GM18868 (cell line): ENCODE results near the gene KRTAP4-6.
"Not testable (repeated sequence)": the region's sequence is repeated elsewhere in the genome, so short reads cannot be mapped to it uniquely, and the experiment has no call there.

ENCODE experiments used
- ATAC-seq: cut with Tn5 transposase; IDR thresholded peaks from one replicate; pipeline ENCODE4 v1.9.1; 2021; ENCODE audit warnings: mild to moderate bottlenecking, moderate library complexity; ENCODE audit not compliant: unreplicated experiment

KRTAP4-6 gene

DNA sequence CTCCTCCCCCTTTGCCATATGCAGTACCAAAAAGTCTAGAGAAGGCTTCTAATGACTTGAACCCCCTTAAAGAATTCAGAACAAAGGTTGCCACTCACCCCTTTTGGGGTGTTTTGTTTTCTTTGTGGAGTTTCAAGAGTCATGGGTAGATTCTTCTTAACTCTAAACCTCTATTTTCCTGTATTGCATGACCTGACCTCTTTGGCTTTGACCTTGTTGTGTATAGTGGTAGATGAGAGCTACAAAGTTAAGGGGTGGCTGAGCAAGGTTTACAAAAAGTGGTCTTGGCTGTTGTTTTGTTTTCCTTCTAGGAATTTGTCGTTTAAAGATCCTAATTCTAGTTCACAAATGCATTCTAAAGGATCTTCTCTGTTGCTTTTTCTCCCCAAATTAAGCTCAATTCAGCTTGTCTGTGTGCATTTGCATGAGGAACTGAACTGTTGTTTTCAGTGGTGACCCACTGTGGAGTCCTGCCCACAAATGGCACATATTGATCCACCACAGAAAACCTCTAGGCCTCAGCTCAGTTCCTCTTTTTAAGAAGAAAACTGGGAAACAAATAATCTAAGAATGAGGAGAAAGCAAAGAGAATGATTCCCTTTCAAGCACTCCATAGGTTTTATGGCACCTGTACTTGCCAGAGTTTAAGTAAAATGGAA is 31.5 kb downstream of the KRTAP4-6 start:
- ATAC-seq, result not testable (repeated sequence)

DNA sequence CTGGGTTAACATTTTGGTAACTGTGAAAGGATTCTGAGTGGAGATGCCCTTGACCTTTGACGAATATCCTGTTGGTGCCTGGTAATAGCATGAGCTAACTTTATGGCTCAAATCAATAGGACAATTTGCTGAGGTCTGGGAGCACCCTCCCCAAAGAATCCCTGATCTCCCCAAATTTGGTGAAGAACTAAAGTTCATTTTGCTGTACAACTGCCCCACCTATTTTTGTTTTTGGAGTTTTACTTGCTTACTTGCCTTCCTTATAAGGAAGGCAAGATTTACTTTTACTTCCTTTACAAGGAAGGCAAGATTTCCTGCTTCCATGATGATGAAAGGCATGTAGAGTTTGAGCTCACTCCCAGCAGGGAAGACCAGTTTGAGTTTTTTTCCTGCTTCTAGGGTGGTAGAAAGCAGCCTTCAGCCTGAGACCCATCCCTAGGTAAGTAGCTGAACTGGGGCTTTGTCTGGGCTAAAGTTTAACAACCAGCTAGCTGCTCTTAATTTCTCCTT is 32.3 kb downstream of the KRTAP4-6 start:
- no peak for ATAC-seq

- not testable (repeated sequence) for ATAC-seq
These were observed 35.0 kb downstream of the KRTAP4-6 start, which contains the start of gene KRTAP4-9 for GRCh38 chr17:41105347-41105746. Gene KRTAP4-9, plus strand, starts transcription at chr17:41105389. Its CDS starts 0 bp downstream, at chr17:41105389.

DNA sequence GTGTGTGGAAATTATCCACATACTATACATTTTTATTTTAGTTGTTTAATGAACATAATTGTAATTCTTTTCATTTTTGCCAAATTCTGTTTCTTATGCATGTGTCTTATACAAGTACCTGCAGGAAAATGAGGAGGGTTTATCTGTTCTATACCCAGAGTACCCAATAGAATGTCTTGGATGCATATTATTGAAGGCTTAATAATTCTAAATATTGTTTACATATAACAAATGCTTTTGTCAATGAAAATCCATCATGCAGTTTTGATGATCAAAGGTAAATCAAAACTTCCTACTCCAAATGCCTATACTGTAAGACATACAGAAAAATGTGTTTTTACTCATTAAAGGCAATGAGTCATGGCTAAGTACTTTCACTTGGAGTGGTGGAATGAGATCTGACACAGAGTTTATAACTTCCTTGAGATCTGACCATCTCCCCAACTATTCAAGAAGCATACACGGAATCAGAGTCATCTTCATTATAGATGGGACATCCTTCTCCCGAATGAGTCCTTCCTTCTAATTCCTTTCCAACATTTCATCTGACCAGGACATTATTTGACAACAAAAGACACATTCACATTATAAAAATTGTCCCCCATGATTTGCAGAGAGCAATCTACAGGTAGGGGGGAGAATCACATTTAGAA is 35.8 kb downstream of the KRTAP4-6 start:
- ATAC-seq, result not testable (repeated sequence)

- ATAC-seq, result no peak
These were observed 36.4 kb downstream of the KRTAP4-6 start for GRCh38 chr17:41103896-41104295.

GRCh38 chr17:41101586-41102259 is 38.6 kb downstream of the KRTAP4-6 start, which contains the start of gene KRTAP4-16:
Gene KRTAP4-16, minus strand, starts transcription at chr17:41102209. Its CDS starts 0 bp downstream, at chr17:41102209.
- no peak for ATAC-seq

DNA sequence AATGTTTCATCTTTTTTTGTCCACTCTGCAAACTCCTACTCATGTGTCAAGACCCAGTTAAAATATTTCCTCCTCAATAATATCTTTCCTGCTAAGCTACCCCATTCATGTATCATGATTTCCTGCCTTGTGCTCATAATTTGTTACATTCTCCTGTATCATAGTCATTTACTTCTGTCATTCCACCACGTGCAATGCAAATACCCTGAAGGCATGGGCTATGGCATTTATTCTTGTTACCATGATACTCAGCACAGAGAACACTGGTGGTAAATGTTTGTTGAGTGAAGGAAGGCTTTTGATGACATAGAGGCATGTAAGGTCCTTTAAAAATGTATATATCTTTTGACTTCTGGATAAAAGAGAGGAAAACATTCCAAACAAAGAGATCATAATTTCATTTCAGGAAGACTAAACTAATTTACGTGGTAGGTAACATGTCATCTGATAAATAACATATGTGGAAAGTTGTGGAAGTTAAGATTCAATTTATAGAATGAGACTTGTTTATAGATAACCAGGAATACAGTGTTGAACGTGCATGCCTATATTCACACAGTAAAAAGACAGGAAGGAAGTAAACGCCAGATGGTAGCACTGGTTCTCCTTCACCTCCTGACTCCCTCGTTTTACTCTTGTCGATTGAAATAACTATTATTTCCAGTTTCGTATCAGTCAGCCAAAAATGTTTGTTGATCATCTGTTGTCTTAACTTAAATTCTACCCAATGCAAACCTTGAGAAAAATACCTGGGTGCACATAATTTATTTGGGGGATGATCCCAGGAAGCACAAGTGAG is 40.5 kb downstream of the KRTAP4-6 start:
- not testable (repeated sequence) for ATAC-seq

- no peak for ATAC-seq
These were observed 41.9 kb downstream of the KRTAP4-6 start for GRCh38 chr17:41098481-41098880.

- no peak for ATAC-seq
These were observed 42.3 kb downstream of the KRTAP4-6 start, which contains the start of gene KRTAP4-8 for GRCh38 chr17:41098042-41098441. Gene KRTAP4-8, minus strand, starts transcription at chr17:41098142. Its CDS starts 58 bp downstream, at chr17:41098084.

- no peak for ATAC-seq
These were observed 44.3 kb downstream of the KRTAP4-6 start for GRCh38 chr17:41096055-41096454.
